Neuronal stem cell (in vitro differentiated cells): ENCODE measurements around the gene ACOD1.

Experiments
- DNase-seq: peaks from one replicate; pipeline ENCODE4 v3.0.0-alpha.2; 2013; ENCODE audit warnings: low spot score
- H2AFZ ChIP-seq: one replicate; pipeline ENCODE4 v1.6.1; 2013; ENCODE audit warnings: mild to moderate bottlenecking, low read length, inconsistent platforms
- H2AK5ac ChIP-seq: 2 replicates; pipeline ENCODE4 v1.6.1; 2013; ENCODE audit warnings: low read depth, mild to moderate bottlenecking, inconsistent platforms, low read length, moderate library complexity, mixed read lengths
- H2BK120ac ChIP-seq: 2 replicates; pipeline ENCODE4 v1.6.1; 2013; ENCODE audit warnings: low read depth, mild to moderate bottlenecking, inconsistent platforms, low read length, moderate library complexity, mixed read lengths
- H2BK12ac ChIP-seq: one replicate; pipeline ENCODE4 v1.6.1; 2013; ENCODE audit warnings: low read length, inconsistent platforms
- H2BK15ac ChIP-seq: 2 replicates; pipeline ENCODE4 v1.6.1; 2013; ENCODE audit warnings: mild to moderate bottlenecking, low read length, inconsistent platforms, mixed read lengths
- H2BK5ac ChIP-seq: one replicate; pipeline ENCODE4 v1.6.1; 2013; ENCODE audit warnings: inconsistent platforms, mild to moderate bottlenecking, low read length, moderate library complexity
- H3K14ac ChIP-seq: one replicate; pipeline ENCODE4 v1.6.1; 2013; ENCODE audit warnings: low read length, inconsistent platforms
- H3K18ac ChIP-seq: 2 replicates; pipeline ENCODE4 v1.6.1; 2013; ENCODE audit warnings: low read length, inconsistent platforms
- H3K23ac ChIP-seq: 2 replicates; pipeline ENCODE4 v1.6.1; 2013; ENCODE audit warnings: low read depth, mild to moderate bottlenecking, mixed read lengths, low read length, inconsistent platforms; ENCODE audit not compliant: poor library complexity
- H3K27ac ChIP-seq: replicated peaks from 3 replicates; pipeline ENCODE4 v1.5.1; 2013; ENCODE audit warnings: low read length, inconsistent platforms
- H3K27me3 ChIP-seq, 3 experiments: 2 replicates each; pipeline ENCODE4 v1.6.1; 2013; ENCODE audit warnings: low read length in 3 of 3, mild to moderate bottlenecking in 2 of 3, inconsistent platforms in 1 of 3, low read depth in 1 of 3, mixed read lengths in 1 of 3, moderate library complexity in 1 of 3; ENCODE audit not compliant: control insufficient read depth in 3 of 3, insufficient read depth in 3 of 3
- H3K36me3 ChIP-seq, 2 donors: replicated peaks in 1 of 2; 2 replicates each; pipeline ENCODE4 v1.6.1; 2013; ENCODE audit warnings: low read length in 2 of 2; ENCODE audit not compliant: control insufficient read depth in 2 of 2, insufficient read depth in 2 of 2
- H3K4ac ChIP-seq: 2 replicates; pipeline ENCODE4 v1.6.1; 2013; ENCODE audit warnings: inconsistent platforms, mild to moderate bottlenecking, low read length, moderate library complexity
- H3K4me1 ChIP-seq, 2 donors: 1 replicate in 1 of 2; 2 replicates in 1 of 2; pipeline ENCODE4 v1.6.1; 2013; ENCODE audit warnings: low read length in 2 of 2, low read depth in 1 of 2; ENCODE audit not compliant: control insufficient read depth in 2 of 2, insufficient read depth in 1 of 2
- H3K4me2 ChIP-seq: one replicate; pipeline ENCODE4 v1.6.1; 2013; ENCODE audit warnings: mild to moderate bottlenecking, low read length, inconsistent platforms; ENCODE audit not compliant: insufficient read depth, poor library complexity, severe bottlenecking
- H3K4me3 ChIP-seq, 2 donors: 2 replicates each; pipeline ENCODE4 v1.5.1; 2013; ENCODE audit warnings: low read length in 2 of 2, mild to moderate bottlenecking in 2 of 2, inconsistent platforms in 1 of 2, moderate library complexity in 1 of 2
- H3K79me1 ChIP-seq: one replicate; pipeline ENCODE4 v1.6.1; 2013; ENCODE audit warnings: low read depth, mild to moderate bottlenecking, inconsistent platforms, low read length, moderate library complexity
- H3K9ac ChIP-seq: one replicate; pipeline ENCODE4 v1.6.1; 2013; ENCODE audit warnings: mild to moderate bottlenecking, low read depth, low read length, inconsistent platforms; ENCODE audit not compliant: poor library complexity
- H3K9me3 ChIP-seq, 2 donors: replicated peaks in 1 of 2; 2 replicates each; pipeline versions ENCODE3 to v1.6.1; 2013; ENCODE audit warnings: low read length in 2 of 2, mild to moderate bottlenecking in 2 of 2, inconsistent platforms in 1 of 2, low read depth in 1 of 2, mixed read lengths in 1 of 2, moderate library complexity in 1 of 2; ENCODE audit not compliant: control insufficient read depth in 2 of 2, insufficient read depth in 1 of 2
- H4K8ac ChIP-seq: one replicate; pipeline ENCODE4 v1.6.1; 2013; ENCODE audit warnings: low read depth, mild to moderate bottlenecking, inconsistent platforms, low read length, moderate library complexity
- H4K91ac ChIP-seq: one replicate; pipeline ENCODE4 v1.6.1; 2013; ENCODE audit warnings: low read length, low read depth, mild to moderate bottlenecking, inconsistent platforms; ENCODE audit not compliant: poor library complexity
- WGBS, 2 donors: extraction: QIAGEN DNeasy Blood & Tissue Kit; methylation state at CpG; one replicate each; pipeline ENCODE4 v1.1.7; 2013; ENCODE audit warnings: missing lambda C conversion rate in 2 of 2, mixed read lengths in 1 of 2; ENCODE audit not compliant: insufficient read length in 2 of 2, insufficient replicate concordance in 1 of 2; ENCODE audit errors: extremely low coverage in 2 of 2; 5-methylcytosine and 5-hydroxymethylcytosine counted together

ACOD1 gene

DNA sequence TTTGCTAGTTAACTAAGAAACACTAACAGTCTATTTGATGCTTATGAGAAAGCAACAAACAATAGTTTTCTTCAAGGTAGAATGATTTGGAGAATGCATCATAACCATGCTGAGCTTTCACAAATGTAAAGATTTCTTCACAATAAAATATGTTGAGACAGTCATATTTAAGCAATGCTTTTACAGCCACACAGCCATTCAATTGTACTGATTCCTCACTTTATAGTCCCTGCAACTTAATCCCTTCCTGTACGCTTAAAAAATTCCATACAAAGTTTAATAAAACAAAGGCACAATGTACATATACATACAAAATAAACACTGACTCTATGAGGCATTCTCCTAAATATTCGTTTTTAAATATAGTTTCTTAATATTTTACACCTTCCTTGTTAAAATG is 4.7 kb upstream of the ACOD1 start:
- Histone ChIP-seq H3K9me3 (no peaks in the 10 kb centered on the region), H2BK12ac (no peak overlapping the region), H4K91ac (no peak overlapping the region), H2BK5ac (no peak overlapping the region), H3K79me1 (no peaks in the 10 kb centered on the region), H2BK15ac (no peak overlapping the region), H2AK5ac (no peak overlapping the region), H3K36me3 (no peaks in the 10 kb centered on the region), H3K18ac (no peak overlapping the region), H3K27me3 (no peaks in the 10 kb centered on the region), H3K14ac (no peak overlapping the region), H3K4me1 (no peaks in the 10 kb centered on the region), H3K9ac (no peak overlapping the region), H3K4ac (no peak overlapping the region), H4K8ac (no peak overlapping the region), H3K4me3 (no peak overlapping the region), H3K23ac (no peak overlapping the region), H3K27ac (no peak overlapping the region), H2AFZ (no peak overlapping the region), H3K4me2 (no peak overlapping the region), H2BK120ac (no peak overlapping the region)
- no peak for DNase-seq
- WGBS, 2 donors: no CpG with 5 or more reads among the region's 2 CpGs

DNA sequence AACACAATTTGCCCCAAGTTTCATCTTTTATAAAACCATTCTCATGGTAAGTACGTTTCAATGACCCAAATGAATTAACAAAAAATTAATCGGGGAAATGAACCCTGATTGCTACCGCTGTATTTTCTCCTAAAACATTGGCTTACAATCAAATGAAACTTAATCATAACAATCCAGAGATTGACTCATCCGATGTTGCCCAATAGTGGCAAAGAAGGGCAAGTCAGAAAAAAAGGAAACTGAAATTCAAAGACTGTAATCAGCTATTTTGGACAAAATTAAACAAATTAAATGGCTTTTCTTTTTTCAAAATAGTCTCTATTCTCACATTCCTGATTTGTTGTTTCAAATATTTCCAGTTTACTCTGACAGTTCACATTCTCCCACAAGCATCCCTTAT is 3.9 kb upstream of the ACOD1 start:
- H3K36me3 ChIP-seq: no peaks in the 10 kb centered on the region
- H3K9ac ChIP-seq: no peak overlapping the region
- H2AK5ac ChIP-seq: no peak overlapping the region
- H3K79me1 ChIP-seq: no peaks in the 10 kb centered on the region
- no CpG with 5 or more reads among the region's 4 CpGs for WGBS, 2 donors
- no peak overlapping the region for H3K27ac ChIP-seq
- H4K8ac ChIP-seq: no peak overlapping the region
- no peak overlapping the region for H2BK15ac ChIP-seq
- H2AFZ ChIP-seq: no peak overlapping the region
- H3K4me1 ChIP-seq: no peaks in the 10 kb centered on the region
- no peak overlapping the region for H3K4me3 ChIP-seq
- no peaks in the 10 kb centered on the region for H3K9me3 ChIP-seq
- no peak overlapping the region for H3K18ac ChIP-seq
- H2BK12ac ChIP-seq: no peak overlapping the region
- H3K23ac ChIP-seq: no peak overlapping the region
- DNase-seq: no peak
- H3K4me2 ChIP-seq: no peak overlapping the region
- no peak overlapping the region for H4K91ac ChIP-seq
- H3K14ac ChIP-seq: no peak overlapping the region
- H3K27me3 ChIP-seq: no peaks in the 10 kb centered on the region
- no peak overlapping the region for H2BK5ac ChIP-seq
- no peak overlapping the region for H3K4ac ChIP-seq
- no peak overlapping the region for H2BK120ac ChIP-seq

DNA sequence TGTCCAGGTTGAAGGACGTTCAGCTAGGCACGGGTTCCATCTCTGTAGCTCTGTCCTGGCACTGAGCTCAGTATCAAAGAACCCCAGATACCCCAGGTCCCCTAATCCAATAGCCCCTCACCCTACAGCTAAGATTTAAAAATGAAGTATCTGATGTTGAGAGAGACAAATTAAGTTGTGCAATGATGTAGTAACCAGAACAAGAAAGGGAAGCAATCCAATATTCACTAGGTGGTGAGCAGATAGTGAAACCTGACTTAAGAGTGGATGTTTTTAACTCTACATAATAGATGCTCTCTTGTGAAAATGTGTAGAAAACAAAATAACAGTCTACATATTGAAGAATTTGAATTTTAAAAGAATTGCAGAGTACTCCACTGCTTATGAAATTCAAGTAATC is 1.8 kb downstream of the ACOD1 start:
- Histone ChIP-seq H3K14ac (no peak overlapping the region), H2AK5ac (no peak overlapping the region), H3K18ac (no peak overlapping the region), H3K27me3 (no peaks in the 10 kb centered on the region), H2BK12ac (no peak overlapping the region), H2BK15ac (no peak overlapping the region), H2BK120ac (no peak overlapping the region), H2BK5ac (no peak overlapping the region), H3K9ac (no peak overlapping the region), H3K4ac (no peak overlapping the region), H3K4me3 (no peak overlapping the region), H3K4me1 (no peaks in the 10 kb centered on the region), H3K27ac (no peak overlapping the region), H2AFZ (no peak overlapping the region), H3K23ac (no peak overlapping the region), H3K9me3 (no peaks in the 10 kb centered on the region), H3K4me2 (no peak overlapping the region), H4K8ac (no peak overlapping the region), H3K36me3 (no peaks in the 10 kb centered on the region), H3K79me1 (no peaks in the 10 kb centered on the region), H4K91ac (no peak overlapping the region)
- no CpG with 5 or more reads among the region's 2 CpGs for WGBS, 2 donors
- DNase-seq: no peak

DNA sequence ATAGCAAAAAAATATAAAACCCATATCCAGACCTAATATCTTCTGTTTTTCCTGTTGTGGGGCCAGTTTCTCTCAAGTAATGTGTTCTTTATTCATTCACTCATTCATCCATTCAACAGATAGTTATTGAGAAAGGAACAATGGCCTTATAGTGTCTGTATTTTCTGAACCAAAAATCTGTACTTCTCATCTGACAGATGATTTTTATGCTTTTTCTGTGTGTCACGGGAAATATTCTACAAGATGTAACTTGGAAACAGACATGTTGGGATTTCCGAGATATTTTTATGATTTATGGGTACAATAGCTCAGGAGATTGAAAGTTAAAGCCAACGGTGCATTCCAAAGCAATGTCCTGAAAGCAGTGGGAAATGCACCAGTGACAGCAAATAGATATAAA is 5.7 kb downstream of the ACOD1 start:
- Histone ChIP-seq H3K9me3 (peaks cover 0 to 5% of the 10 kb centered on the region in 2 donors), H3K9ac (no peak overlapping the region), H3K27me3 (no peaks in the 10 kb centered on the region), H3K36me3 (no peaks in the 10 kb centered on the region), H3K4ac (no peak overlapping the region), H3K18ac (no peak overlapping the region), H3K79me1 (peaks cover 2% of the 10 kb centered on the region), H3K4me1 (no peaks in the 10 kb centered on the region), H2AFZ (no peak overlapping the region), H3K27ac (no peak overlapping the region), H2AK5ac (no peak overlapping the region), H3K23ac (no peak overlapping the region), H2BK12ac (no peak overlapping the region), H3K4me3 (no peak overlapping the region), H2BK120ac (no peak overlapping the region), H2BK15ac (no peak overlapping the region), H4K8ac (no peak overlapping the region), H2BK5ac (no peak overlapping the region), H4K91ac (no peak overlapping the region), H3K4me2 (no peak overlapping the region), H3K14ac (no peak overlapping the region)
- no CpG with 5 or more reads among the region's 3 CpGs for WGBS, 2 donors
- no peak for DNase-seq
